Ammon's horn (tissue), 1 donor: ENCODE data around the gene ZFP91.
A peak's percentile ranks its signal among the peaks of the same experiment; 100 is the strongest.
"Not testable (repeated sequence)": the region's sequence is repeated elsewhere in the genome, so short reads cannot be mapped to it uniquely, and the experiment has no call there.

Source experiments
- DNase-seq: peaks from one replicate; pipeline ENCODE4 v3.0.0-alpha.2; 2016; ENCODE audit warnings: low spot score

ZFP91 gene, protein sequence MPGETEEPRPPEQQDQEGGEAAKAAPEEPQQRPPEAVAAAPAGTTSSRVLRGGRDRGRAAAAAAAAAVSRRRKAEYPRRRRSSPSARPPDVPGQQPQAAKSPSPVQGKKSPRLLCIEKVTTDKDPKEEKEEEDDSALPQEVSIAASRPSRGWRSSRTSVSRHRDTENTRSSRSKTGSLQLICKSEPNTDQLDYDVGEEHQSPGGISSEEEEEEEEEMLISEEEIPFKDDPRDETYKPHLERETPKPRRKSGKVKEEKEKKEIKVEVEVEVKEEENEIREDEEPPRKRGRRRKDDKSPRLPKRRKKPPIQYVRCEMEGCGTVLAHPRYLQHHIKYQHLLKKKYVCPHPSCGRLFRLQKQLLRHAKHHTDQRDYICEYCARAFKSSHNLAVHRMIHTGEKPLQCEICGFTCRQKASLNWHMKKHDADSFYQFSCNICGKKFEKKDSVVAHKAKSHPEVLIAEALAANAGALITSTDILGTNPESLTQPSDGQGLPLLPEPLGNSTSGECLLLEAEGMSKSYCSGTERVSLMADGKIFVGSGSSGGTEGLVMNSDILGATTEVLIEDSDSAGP

DNA sequence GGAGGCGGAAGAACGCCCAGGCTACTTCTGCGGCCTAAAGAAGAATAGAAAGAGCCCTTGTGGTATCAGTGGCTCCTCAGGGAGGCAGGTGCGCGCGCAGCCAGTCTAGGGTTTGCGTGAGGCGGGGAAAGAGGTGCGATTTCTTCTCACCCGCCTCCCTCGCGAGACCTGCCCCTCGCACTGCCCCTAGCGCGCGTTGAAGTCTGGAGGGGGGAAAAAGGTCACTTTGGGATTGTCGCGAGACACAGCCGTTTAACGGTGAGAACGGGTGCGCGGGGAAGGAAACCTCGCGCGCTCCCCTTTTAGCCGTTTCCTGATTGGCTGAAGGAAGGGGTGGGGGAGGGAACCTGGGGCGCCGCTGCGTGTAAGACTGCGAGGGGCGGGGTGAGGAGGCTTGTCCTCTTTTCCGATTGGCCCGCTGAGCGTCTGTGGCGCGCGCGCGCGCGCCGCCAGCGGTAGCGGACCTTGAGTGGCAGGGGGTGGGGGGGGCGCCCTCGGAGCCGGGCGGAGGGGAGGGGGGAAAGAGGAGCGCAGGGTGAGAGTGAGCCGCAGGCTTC is at the start of gene ZFP91:
ZFP91 (plus strand) TSS at position 429 of the 557 bp plus-strand sequence. CDS start 219 bp downstream, outside the sequence.
- DNase-seq = peak; percentile 98

DNA sequence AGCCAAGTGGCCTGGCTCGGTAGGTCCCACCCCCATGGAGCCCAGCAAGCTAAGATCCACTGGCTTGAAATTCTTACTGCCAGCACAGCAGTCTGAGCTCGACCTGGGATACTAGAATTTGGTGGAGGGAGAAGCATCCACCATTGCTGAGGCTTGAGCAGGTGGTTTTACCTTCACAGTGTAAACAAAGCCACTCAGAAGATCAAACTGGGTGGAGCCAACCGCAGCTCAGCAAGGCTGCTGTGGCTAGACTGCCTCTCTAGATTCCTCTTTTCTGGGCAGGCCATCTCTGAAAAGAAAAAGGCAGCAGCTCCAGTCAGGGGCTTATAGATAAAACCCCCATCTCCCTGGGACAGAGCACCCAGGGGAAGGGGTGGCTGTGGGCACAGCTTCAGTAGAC is 48.6 kb upstream of the ZFP91 start:
- DNase-seq = no peak

DNA sequence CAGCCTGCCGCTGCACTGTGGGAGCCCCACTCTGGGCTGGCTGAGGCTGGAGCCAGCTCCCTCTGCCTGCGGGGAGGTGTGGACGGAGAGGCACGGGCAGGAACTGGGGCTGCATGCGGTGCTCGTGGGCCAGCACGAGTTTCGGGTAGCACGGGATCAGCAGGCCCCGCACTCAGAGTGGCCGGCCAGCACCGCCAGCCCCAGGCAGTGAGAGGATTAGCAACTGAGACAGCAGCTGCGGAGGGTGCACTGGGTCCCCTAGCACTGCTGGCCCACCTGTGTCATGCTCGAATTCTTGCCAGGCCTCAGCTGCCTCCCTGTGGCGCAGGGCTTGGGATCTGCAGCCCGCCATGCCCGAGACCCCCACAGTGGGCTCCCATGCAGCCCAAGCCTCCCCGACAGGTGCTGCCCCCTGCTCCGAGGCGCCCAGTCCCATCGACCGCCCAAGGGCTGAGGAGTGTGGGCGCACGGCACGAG is 47.0 kb upstream of the ZFP91 start:
- DNase-seq = no peak

DNA sequence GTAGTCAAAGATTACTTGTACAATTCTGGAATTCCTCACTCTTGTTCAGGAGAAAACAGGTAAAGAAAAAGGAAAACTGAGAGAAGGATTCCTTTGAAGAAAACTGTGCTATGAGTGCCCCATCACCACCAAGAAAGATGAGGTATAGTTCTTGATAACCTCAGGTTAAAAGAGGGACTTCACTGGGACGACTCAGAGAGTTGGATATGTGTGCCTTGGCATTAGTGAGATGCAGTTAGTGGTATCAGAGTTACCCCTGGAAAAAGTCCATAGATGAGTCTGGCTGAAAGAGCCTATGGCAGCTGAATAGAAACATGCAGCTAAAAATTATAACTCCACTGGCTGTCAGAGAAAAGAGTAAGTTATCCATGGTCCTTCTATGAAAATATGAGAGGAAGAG is 32.0 kb upstream of the ZFP91 start:
- no peak for DNase-seq

DNA sequence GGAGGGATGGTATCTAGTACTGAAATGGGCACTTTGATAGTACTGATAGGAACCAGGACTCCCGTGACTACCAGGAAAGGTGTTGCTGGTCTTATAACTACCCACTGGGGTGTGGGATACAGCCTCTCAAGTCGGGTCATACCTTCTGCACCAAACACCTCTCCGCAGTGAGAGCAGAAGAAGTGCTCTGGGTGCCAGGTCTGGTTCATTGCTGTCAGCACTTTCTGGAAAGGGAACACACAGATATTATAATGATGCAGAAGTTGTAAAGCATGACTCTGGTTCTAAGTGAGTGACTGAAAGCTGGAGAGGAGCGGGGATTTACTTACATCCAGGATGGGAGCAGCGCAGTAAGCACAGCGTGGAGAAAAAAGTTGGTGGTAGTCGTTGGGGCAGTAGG is 29.2 kb upstream of the ZFP91 start:
- no peak for DNase-seq

DNA sequence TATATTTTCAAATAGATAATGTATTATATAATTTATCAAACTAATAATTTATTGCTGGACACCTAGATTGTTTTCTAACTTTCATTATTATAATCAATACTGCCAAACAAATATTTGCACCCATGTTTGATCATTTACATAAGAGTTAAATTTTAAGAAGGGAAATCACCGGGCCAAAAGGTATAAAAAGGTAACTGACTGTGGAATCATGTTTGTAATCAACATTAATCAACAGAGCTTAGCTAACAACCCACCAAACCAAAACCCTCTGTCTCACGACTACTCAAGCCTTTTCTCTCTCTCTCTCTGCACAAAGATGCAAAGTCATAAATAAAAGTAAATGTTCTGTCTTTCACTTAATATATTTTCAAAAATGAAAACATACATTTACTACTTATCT is 18.0 kb upstream of the ZFP91 start:
- no peak for DNase-seq

DNA sequence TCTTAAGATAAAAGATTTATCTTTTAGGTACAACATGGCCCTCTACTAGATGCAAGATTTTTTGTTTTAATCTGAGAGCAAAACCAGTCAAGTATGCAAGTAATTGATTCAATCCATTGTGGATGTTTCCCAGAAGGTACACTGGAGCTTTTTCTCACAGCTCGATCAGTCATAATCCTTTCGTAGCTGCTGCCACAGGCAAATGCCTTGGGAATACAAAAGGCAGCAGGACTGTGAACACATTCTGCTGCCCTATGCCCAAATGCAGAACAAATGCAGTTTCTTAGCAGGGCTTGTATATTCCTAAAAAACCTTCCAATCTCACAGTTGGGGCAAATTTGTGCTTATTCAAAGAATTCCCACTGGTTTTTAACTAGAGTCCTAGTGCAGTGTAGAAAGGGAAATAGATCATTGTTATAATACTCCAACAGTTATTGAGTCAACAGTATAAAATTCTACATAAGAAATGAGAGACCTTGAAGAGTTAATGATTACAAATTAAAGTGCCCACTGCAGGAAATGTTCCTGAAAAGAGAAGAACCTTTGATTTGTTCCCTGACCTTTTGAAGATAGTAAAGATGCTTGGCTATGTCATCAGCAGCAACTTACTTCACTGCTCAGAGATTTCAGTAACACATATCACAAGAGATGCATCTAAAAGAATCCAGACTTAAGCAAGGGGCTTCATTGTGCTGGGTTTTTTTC is 17.3 kb upstream of the ZFP91 start:
- DNase-seq = peak; percentile 22

DNA sequence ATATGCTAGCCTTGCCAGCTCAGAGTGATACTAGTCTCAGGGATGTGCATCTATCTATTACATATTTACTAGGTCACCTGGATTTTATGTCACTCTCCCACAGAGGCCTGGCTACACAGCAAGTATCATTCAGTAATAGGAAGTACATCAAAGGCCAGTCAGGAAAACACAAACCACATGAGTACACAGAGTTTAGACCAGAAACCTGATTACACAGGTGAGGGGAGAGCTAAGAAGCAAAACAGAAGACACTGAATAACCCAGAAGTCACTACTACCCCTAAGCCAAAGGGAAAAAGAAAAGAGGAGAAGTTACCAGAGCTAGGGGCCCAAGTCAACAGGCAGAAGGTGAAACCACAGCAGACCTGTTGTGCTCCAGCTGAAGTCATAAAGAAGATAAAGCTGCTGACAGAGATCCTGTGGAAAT is 16.5 kb upstream of the ZFP91 start:
- DNase-seq = no peak

DNA sequence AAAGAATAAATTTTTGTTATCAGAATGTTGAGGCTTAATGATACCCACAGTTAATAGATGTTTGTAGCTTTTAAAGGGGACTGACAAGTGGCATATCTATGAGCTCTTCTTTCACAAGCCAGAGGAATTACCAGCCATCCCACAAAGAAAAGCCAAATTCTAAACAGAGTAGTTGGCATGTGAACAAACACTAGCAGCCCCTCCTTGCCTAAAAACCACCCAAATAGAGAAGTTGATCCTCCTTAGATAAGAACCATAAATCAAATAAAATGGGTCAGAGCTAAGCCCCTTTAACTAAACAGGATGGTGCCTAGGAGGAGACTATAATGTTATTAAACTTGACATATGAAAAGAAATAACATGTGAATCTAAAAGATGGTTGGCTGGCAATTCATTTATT is 14.6 kb upstream of the ZFP91 start:
- DNase-seq = no peak

DNA sequence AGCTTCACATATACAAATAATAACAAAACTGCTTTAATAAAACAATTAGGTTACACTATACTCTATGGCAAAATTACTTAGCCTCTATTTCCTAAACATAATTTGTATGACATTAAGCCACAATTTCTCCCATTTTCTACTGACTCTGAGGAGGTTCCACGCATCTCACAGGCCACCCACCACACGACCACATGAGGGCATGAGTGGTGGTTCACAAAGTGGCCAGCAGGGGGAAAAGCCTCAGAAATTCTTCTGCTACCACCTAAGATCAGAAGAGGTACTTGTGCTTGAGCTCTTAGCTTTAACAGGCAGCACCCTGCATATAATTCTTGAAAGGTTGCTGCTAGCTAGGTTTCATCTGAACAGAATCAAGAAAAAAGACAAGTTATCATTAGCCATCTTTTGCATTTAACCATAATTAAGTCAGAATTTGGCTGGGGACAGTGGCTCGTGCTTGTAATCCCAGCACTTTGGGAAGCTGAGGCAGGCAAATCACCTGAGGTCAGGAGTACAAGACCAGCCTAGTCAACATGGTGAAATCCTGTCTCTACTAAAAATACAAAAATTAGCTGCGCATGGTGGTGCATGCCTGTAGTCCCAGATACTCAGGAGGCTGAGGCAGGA is 10.9 kb upstream of the ZFP91 start:
- peak; percentile 44 for DNase-seq

DNA sequence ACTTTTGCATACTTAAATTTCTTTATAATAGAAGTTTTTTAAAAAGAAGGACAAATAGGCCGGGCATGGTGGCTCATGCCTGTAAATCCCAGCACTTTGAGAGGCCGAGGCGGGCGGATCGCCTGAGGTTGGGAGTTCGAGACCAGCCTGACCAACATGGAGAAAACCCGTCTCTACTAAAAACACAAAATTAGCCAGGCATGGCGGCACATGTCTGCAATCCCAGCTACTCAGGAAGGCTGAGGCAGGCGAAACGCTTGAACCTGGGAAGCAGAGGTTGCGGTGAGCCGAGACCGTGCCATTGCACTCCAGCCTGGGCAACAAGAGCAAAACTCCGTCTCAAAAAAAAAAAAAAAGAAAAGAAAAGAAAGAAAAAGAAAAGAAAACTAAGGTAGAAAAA is 6.0 kb upstream of the ZFP91 start:
- not testable (repeated sequence) for DNase-seq

DNA sequence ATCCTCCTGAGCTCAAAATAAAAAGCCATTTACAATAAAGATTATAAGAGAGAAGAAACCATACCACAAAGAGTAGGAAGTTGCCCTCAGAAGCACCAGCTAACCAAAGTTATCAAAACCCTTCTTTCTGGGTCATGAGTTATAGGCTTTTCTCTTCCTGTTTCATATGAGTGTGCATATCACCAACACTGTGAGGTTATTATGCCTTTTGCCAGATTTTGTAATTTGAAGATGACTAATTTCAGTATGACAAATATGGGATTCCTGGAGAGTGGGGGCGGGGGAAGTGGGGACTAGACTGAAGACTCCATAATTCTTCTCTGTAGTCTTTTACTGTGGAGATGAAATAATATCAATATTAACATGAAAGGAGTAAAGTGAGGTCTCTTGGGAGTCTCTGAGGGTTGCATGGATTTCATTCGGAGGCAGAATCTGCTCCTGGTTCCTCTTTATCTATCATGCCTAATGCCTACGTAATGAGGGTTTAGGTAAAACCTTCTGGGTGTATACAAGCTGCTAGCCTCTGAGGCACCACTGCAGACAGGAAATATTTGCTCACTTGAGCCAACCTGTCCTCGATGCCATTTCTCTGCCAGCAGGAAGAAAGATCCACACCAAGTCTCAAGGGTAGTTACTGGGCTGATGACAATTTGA is 5.3 kb upstream of the ZFP91 start:
- peak; percentile 12 for DNase-seq

DNA sequence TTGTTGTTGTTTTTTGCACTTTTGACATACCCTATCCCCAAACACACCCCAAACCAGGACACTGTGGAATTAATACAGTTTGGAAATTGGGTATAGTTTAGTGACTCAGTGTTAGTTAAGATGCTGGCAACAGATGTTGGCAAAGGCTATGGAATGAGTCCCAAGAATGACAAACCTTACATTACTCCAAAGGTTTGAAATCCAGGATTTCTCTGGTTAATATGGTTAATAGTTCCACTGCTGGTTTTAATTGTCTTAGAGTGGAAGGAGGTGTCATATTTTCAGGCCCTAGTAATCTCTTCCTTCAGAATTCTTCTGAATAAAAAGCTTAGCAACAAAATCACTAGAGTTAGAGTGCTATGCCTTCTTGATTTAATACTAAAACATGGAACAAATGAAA is 4.0 kb upstream of the ZFP91 start:
- no peak for DNase-seq

DNA sequence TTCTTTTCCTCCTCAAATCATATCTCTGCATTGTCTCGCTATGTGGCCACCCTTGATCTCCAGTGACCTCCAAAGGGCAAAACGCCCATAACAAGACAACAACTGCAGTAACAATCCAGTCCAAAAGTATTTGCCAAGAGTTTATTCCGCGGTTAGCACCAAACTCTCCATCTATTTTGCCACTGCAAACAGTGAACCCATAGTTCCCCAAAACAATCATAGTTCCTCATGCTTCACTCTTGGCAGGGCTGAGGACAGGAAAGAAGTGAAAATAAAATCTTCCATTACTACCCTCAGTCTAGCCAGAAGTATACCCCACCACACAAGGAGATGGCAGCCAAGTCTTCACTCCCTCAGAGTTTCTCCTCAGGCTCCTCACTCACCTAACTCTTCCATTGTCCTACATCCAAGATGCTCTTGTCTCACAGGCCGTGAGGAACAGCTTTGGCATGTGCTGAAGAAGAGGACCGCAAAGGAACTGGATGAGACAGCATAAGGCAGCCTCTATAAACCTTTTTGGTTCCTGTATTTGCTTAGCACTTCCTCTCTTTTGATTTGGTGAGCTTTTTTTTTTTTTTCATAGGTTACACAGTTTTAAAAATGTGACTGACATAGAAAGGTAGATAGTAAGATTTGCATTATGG is 3.4 kb upstream of the ZFP91 start, which contains the start of gene LPXN:
LPXN (minus strand) TSS at position 480 of the 644 bp plus-strand sequence; CDS start at position 396, 84 bp downstream.
- peak; percentile 53 for DNase-seq

DNA sequence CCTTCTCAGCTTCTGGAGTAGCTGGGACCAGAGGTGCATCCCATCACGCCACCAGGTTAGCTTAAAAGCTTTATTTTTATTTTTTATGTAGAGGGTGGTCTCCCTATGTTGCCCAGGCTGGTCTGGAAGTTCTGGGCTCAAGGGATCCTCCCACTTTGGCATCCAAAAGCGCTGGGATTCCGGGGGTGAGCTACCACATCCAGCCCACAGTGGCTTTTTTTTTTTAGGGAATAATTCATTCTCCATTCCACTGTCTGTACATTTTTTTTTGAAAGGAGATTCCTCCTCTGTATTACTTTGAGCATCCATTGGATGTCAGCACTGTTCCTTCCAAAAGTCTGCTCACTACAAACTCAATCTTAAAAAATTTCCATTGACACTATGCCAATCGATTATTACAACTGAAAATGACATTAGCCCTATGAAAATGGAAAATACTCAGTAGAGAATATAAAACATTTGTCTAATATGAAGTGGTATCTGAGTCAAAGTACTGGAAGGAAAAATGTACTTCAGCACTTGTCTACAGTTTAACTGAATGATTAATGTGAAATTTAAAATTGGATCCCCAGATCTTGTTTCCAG is 1.9 kb upstream of the ZFP91 start:
- DNase-seq = peak; percentile 41

DNA sequence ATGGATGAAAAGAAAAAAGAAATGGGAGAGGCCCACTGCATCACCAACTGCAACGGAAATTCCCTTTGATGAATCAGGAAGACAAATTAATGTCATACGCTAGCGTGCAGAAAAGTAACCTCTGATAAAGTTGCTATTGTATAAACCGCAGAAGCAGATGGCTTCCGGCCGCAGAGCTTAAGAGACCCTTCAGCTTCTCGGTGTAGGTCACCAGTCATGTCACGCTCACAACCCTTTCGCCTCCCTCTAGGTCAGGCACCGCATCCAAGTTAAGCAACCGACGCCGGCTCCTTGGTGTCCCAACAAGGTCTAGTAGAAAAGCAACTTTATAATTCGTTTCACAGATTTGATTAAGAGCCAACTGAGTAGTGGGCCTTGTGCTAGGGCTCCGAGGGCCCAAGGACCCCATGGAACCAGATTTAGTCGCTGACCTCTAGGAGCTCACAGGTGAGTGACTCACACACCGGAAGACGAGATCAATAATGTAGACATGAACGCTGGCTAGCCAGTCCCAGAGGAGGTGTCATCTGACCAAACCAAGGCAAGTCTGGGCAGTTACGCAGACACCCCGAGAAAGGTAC is 1.2 kb upstream of the ZFP91 start:
- no peak for DNase-seq

DNA sequence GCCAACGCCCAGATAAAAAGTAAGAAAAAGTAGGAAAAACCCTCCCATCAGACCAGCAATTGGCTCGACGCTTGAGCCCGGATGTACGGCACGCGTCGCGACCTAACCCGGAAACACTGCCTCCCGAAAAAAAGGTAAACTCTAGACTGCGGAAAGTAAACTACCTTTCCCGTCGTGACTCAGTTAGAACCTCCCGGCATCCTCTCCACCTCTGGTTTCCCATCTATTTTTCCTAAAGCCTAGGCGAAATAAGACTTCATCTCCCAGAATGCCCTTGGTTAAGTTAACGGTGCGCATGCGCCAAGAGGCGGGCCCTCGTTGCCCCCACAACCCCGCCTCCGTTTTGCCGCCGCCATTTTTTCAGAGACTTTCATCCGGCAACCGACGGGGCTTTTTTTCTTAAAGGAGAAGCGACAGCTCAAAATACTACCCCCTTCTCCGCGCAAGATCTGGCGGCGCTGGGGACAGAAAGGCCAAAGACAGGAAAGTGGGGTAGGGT is 678 bp upstream of the ZFP91 start:
- peak; percentile 97 for DNase-seq

DNA sequence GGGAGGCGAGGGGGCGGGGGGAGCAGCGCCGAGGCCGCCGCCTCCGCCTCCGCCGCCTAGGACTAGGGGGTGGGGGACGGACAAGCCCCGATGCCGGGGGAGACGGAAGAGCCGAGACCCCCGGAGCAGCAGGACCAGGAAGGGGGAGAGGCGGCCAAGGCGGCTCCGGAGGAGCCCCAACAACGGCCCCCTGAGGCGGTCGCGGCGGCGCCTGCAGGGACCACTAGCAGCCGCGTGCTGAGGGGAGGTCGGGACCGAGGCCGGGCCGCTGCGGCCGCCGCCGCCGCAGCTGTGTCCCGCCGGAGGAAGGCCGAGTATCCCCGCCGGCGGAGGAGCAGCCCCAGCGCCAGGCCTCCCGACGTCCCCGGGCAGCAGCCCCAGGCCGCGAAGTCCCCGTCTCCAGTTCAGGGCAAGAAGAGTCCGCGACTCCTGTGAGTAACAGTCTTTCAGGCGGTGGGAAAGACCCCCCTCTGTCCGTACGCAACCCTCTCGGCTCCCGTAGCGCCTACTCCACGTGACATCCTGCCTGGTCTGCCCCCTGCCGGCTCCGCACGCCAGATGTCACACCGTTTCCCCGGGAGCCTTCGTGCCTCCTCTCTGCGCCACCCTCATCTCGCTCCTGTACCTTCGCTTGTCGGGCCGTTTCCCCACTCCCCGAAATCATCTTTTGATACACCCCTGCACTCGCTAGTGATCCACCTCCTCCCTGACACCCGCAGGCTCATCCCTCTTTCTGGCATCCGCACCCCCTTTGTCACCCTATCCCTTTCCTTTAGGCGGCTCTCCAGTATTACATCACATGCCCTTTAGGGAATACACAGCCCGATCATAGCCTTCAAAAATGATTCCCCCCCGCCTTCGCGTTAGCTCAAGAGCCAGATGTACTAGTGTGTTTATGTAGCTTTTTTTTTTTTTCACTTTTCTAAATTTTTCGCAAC is 598 bp downstream of the ZFP91 start:
- peak; percentile 94 for DNase-seq

DNA sequence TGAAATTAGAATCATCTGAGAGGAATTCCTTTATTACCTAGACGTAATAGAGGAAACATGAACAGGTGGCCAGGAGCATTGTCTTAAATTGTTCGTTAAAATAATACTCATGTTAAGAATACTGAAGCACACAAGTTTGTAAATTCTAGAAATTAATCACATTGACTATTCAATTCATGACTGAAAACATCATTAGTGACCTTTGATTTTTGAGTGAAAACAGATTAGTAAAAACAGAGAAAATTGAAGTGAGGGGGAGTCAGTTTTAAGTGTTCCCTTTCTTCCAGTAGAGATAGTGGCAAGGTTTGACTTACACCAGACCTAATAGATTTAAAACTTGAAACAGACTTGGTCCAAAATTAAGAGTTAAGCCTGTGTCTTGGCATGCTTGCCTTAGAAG is 1.4 kb downstream of the ZFP91 start:
- DNase-seq = no peak
